ENCODE measurements around the gene CROCC2.

The CROCC2 gene

GRCh38 chr2:240925191-240925567, 19.0 kb downstream of the CROCC2 start:
- no peak for DNase-seq

GRCh38 chr2:240925568-240926515, 19.7 kb downstream of the CROCC2 start:
- no peak for DNase-seq

- no peak for DNase-seq
Observed at GRCh38 chr2:240926516-240927389, 20.6 kb downstream of the CROCC2 start.

GRCh38 chr2:240927390-240927781, 21.2 kb downstream of the CROCC2 start:
- no peak for DNase-seq

- DNase-seq: no peak
Observed at GRCh38 chr2:240928476-240929363, 22.6 kb downstream of the CROCC2 start.

- DNase-seq: no peak
Observed at GRCh38 chr2:240929364-240930095, 23.4 kb downstream of the CROCC2 start.

GRCh38 chr2:240930096-240930630, 24.0 kb downstream of the CROCC2 start:
- no peak for DNase-seq

GRCh38 chr2:240930631-240931318, 24.6 kb downstream of the CROCC2 start:
- DNase-seq: no peak

GRCh38 chr2:240931319-240931949, 25.3 kb downstream of the CROCC2 start:
- DNase-seq: no peak

GRCh38 chr2:240932001-240932723, 26.0 kb downstream of the CROCC2 start:
- no peak for DNase-seq

GRCh38 chr2:240932724-240933047, 26.6 kb downstream of the CROCC2 start:
- DNase-seq: no peak

GRCh38 chr2:240933048-240933965, 27.2 kb downstream of the CROCC2 start:
- no peak for DNase-seq

GRCh38 chr2:240933966-240934700, 28.0 kb downstream of the CROCC2 start:
- DNase-seq: no peak

- no peak for DNase-seq
Observed at GRCh38 chr2:240934701-240935102, 28.6 kb downstream of the CROCC2 start.

GRCh38 chr2:240935103-240935876, 29.2 kb downstream of the CROCC2 start:
- DNase-seq: no peak

GRCh38 chr2:240936106-240936505, 30.0 kb downstream of the CROCC2 start:
- no peak for DNase-seq

GRCh38 chr2:240946046-240946445, 39.9 kb downstream of the CROCC2 start:
- DNase-seq: peak; percentile 12

Measured in DMS79 (cell line).